Left cardiac atrium (tissue), 4 donors: ENCODE data around the gene ARHGEF1. TPM values are rescaled to one million over a fixed set of nuclear protein-coding genes. Genes with fewer than 3 reads are reported as not detected.
"Not testable (repeated sequence)": the region's sequence is repeated elsewhere in the genome, so short reads cannot be mapped to it uniquely, and the experiment has no call there.

ENCODE experiments used
- ATAC-seq, 2 donors: fragments of 200-7000 bp; cut with Tn5 transposase; one replicate each; pipeline ENCODE4 v1.9.1; 2020; ENCODE audit warnings: mild to moderate bottlenecking in 2 of 2, moderate library complexity in 2 of 2
- DNase-seq: peaks from one replicate; pipeline ENCODE4 v3.0.0-alpha.2; 2020
- intact Hi-C, 2 donors: fragments of 100-400 bp; cut with DNase I; formaldehyde crosslinking; loops; one replicate each; pipeline versions ENCODE4 v1.14.1 to v1.15.1; 2022 to 2023
- total RNA-seq, 2 donors: library from RNA; stranded (reverse); fragmentation: NEBNext Ultra II Directional; extraction: Animal tissue kit (Norgen Biotek cat#: 25700); gene quantifications; one replicate each; pipeline ENCODE4 v1.2.1, GENCODE V29; 2021
- donor health status: DM: no; HTN: yes; CAD: no.
- donor health status: DM: no; HTN: yes; CAD: no; lungs with severe emphysema.
- donor health status: DM: yes; HTN: yes; CAD: no.
- donor health status: Dilated cardiomyopathy.

The ARHGEF1 gene
- total RNA-seq, 2 donors from 2014 or later, result 47.0 to 59.1 TPM

DNA sequence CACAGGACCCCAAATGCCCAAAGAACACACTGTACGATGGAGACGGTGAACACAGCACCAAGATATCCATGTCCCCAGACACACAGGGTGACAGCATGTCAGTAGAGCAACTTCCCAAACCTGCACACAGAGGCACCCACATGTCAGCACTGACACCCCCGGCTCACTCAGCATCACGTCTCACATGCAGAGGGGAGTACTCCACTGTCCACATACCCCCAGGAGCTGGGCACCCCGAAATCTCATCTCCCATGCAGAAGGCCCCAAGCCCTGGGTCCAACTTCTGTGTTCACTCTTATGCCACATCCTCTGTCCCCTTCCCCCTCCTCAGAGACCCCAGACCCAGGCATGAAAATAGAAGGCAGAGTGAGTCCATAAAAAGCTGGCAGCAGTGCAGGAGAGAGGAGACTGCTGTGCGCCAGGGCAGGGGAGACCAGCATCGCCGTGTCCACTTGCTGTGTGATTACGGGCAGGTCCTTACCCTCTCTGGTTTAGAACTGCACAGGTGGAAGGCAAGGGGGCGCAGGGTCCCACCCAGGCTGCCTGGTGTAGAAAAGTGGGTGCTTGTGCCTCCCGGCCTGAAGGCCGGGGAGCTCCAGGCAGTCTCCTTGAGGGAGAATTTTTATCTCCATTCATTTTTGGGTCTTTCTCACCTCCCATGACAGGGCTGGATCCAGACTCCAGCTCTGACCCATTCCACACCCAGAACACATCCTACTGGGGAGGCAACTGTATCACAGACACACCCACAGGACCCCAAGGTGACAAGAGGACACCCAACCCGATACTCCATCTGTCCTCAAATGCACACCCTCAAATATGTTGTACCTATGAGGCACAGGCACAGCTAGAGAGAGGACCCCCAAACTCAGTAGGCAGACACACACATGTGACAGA is 28.3 kb downstream of the ARHGEF1 start:
- ATAC-seq (no peak), DNase-seq (no peak)
- intact Hi-C loops, result no loop called here

DNA sequence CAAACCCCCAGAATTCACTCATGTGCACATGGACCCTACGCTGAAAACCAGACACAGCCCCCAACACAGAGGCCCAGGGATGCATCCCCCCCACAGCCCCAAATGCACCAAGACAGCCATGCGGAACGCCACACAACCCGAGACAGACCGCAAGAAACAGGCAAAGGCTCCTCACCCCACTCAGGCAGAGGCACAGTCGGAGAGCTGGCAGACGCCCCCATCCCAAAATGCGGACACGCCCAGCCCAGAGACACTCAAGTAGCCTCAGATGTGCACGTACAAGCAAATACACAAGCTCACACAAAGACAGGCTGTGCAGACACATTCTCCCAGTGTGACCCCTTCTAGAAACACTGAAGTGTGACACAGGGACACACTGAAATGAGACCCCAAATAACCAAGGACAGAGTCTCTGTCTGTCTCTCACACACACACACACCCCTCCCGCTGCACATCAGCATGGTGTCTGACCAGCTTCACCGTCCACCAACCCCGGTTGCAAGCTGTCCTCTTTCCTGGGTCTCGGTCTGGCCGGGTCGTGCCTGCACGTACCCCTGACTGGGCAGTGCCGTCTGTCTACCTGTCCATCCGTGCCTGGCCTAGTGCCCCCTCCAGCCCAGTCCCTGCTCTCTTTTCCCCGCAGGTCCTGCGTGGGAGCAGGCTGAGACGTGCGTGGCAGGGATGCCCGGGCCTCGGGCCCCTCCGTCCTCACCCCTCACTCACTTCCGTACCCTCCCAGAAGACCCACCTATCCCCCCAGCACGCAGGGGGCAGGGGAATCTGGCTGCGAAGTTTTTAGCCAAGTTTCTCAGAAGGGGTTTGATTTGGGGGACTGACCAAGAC is 29.1 kb downstream of the ARHGEF1 start:
- no peak for ATAC-seq
- intact Hi-C loops, result no loop called here

DNA sequence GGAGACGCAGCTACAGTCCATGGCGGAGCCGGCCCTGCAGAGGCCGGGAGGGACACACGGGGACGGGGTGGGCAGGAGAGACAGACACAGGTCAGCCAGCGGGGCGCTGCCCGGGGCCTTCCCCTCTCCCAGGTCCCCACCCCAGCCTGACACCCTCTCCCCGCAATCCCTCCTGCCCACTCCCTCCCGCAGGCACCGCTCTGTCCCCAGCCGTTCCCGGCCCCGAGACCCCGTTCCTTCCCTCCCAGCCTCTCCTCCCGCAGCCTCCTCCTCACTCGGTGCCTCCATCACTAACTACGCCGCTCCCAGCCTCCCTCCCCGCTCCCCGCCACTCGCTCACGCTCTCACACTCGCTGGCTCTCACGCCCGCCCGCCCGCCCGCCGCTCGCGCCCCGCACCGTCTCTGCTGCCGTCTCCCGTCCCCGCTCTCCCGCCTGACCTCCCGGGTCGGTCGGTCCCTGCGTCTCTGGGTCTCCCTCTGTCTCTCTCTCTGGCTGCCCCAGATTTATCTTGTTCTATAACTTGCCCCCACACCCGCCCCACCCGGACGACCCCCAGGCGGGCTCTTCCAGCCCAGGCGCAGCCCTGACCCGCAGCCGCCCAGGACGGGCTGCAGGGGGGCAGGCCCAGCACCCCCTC is 30.0 kb downstream of the ARHGEF1 start:
- no peak for ATAC-seq
- intact Hi-C loops, result no loop called here

More for the DNA sequence above, 29.1 kb downstream of the ARHGEF1 start:
- no peak for DNase-seq

DNA sequence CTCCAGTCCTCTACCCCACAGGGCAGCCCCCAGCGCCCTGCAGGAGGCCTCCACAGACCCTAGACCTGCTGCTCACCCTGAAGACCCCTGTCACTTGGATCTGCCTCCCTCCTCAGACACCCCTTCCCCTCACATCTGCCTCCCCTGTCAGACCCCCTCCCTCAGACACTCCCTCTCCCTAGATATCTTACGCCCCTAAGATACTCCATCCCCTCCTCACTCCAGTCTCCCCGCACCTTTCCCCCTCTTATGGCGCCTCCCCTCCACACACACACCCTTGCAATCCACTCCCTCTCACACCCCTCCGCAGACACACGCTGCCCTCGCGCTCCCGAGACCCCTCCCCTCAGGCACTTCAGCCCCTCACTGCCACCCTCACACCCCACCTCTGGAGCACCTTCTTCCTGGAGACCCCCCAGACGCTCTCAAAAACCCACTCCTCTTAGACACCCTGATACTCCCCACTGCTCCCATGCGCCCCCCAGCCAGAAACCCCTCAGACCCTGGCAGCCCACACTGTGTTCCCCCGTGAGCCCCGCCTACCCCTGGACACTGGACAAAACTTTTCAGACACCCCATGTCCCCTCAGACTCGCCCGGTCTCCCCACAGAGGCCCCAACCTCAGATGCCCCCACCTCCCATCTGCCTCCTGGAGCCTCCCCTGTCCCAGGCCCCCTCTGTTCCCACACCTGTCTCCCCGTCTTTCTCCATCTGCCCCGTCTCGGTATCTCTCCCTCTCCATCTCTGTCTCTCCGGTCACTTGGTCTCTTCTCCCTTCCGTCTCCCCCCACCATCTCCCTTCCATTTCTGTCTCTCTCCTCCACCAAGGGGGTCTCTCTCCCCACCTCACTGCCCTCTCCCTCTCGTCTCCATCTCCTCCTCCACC is 30.8 kb downstream of the ARHGEF1 start:
- intact Hi-C loops, result no loop called here
- no peak for ATAC-seq
- no peak for DNase-seq

More for the DNA sequence above, 30.0 kb downstream of the ARHGEF1 start:
- no peak for DNase-seq

DNA sequence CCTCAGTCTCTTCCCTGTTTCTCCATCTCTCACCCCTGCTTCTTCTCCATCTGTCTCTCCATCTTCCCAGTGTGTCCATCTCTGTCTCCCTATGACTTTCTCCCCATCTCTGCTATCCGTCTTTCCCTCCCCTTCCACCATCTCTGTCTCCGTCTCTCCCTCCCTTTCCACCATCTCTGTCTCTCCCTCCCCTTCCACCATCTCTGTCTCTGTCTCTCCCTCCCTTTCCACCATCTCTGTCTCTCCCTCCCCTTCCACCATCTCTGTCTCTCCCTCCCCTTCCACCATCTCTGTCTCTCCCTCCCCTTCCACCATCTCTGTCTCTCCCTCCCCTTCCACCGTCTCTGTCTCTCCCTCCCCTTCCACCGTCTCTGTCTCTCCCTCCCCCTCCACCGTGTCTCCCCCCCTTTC is 31.4 kb downstream of the ARHGEF1 start:
- intact Hi-C loops, ATAC-seq, DNase-seq: not testable (repeated sequence)

DNA sequence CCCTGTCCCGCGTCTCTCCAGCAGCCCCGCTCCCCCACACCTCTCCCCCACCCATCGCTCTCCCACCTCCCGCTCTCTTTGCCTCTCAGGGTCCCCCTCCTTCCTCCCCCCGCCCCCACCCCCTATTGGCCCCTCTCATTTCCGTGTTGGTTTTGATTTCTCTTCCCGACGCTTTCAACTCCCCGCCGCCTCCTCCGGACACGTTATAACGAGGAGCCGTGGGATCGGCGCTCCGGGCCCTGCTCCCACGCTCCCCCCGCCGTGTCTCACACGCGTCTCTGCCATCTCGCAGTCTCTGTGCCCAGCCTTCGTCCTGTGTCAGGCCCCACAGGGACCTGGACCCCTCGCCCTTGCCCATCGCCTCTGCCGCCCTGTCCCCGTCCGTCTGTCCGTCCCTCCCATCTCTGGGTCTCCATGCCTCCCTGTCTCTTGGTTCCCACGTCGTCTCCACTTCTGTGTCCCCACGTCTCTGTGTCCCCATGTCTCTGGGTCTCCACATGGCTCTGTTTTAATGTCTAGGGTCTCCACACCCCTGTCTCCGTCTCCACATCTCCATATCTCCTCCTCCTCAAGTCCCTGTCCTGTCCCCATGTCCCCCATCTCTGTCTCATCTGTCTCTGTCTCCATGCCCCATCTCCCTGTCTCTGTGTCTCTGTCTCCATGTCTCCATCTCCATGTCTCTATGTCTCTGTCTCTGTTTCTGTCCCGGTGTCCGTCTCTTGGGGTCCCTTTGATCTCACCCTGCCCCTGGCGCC is 32.2 kb downstream of the ARHGEF1 start:
- no peak for ATAC-seq
- DNase-seq, result no peak
- intact Hi-C loops, result no loop called here

DNA sequence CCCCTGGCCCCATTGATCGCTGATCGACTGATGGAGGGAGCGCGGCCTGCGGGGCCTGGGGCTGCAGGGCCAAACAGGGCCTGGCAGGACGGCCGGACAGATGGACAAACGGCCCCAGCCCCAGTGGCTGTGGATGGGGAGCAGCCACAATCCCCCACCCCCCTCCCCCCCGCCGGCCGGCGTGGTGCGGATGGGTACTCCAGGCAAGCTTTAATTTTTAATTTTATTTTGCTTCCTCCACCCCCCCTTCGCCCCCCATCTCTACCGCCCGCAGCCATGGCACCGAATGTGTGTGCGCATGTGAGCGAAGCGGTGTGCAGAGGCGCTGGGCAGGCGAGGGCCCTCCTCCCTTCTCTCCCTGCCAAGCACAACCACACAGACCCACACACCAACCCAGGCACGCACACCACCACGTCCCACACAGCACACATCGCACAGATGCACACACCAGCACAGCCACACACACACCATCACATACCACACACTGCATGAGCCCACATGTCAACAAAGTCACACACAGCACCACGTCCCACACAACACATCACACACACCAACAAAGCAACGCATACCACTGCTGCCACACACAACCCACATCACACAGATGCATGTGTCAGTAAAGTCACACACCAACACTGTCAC is 32.9 kb downstream of the ARHGEF1 start:
- intact Hi-C loops, result no loop called here
- DNase-seq (no peak), ATAC-seq (no peak)

DNA sequence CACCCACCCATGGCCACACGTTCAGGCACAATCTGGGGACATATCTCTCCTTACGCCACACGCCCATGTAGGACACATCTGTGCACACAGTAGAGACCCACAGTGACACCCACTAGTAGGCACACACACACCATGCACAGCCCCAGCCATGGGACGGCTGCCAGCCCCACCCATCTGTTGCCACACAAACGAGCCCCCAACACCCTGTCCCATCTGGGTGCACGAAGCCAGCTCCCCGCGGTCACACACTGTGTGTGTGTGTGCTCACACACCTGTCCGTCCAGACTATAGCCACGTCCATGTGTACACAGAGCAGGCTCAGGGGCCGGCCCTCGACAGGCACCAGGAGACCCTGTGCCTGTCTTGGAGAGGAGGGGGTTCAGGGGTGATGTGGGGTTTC is 34.7 kb downstream of the ARHGEF1 start:
- intact Hi-C loops, result no loop called here
- DNase-seq, result no peak
- ATAC-seq, result no peak

DNA sequence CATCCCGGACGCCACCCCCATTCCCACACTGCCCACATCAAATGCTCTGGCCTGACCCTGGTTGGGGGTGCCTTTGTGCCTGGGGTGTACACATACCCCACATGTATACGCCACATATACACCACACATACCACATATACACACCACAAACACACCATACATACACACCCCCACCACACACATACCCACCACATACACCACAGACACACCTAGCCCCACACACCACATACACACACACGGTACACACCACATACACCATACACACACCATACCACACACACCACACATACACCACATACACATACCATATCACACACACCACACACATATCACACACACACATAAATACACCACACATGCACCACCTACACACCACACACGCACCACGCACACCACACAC is 35.1 kb downstream of the ARHGEF1 start:
- DNase-seq (no peak), ATAC-seq (no peak)
- intact Hi-C loops, result no loop called here

DNA sequence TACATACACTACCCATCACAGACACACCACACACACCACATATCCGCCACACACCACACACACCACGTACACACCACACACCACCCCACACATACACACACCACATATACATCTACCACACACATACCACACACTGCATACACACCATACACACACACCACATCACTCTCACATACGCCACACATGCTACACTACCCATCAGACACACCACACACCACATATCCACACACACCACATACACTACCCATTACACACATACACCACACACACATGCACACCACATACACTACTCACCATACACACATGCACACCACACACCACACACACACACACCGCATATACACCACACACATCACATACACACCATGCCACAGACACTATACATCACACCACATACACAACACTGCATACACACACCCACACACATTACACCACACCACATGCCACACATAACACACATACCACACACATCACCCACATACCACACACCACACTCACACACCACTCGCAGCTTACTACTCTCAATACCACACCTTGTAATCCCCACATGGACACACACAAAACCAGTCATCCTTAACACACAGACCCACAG is 35.8 kb downstream of the ARHGEF1 start:
- no peak for ATAC-seq
- intact Hi-C loops, result no loop called here
- DNase-seq, result no peak

DNA sequence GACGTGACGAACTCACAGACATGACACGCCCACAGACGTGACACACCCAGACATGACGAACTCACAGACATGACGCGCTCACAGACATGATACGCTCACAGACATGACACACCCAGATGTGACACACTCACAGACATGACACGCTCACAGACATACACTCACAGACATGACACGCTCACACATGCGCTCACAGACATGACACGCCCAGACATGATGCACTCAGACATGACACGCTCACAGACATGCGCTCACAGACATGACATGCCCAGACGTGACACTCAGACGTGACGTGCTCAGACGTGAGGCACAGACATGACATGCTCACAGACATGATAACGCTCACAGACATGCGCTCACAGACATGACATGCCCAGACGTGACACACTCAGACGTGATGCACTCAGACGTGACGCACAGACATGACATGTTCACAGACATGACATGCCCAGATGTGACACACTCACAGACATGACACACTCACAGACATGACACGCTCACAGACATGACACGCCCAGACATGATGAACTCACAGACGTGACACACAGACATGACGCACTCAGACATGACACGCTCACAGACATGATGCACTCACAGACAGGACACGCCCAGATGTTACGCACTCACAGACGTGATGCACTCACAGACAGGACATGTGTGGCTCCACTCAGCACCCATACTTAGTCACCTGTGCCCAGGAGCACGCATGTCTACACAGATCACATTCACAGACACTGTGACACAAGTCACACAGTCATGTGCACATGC is 37.1 kb downstream of the ARHGEF1 start:
- ATAC-seq (no peak), DNase-seq (no peak)
- intact Hi-C loops, result no loop called here

DNA sequence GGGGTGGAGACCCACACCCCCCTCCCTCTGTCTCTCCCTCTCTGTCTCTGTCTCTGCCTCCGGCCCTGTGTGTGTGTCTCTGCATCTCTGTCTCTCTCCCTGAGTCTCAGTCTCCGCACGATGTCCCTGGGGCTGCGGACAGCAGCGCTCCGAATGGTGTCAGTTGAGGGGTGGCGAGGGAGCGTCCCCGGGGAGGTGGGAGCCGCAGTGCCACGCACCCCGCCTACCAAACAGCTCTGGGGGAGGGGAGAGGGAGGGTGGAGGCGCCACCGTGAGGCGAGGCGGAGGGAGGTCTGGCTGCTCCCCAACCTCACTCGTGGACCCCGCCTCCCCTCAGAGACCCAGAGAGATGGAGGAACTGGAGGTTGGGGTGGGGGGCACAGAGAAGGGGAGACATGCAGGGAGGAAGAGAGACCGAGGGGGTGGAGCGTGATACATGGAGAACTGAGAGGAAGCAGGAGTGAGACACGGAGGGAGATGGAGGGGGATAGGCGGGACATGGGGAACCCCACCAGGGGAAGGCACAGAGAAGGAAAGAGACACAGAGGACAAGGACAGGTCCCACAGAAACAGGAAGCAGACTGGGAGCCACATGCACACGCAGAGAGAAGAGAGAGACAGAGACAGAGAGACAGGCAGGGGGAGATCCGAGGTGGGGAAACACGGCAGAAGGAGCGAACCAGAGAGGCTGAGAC is 38.0 kb downstream of the ARHGEF1 start:
- ATAC-seq, result no peak
- DNase-seq, result no peak
- intact Hi-C loops, result no loop called here

DNA sequence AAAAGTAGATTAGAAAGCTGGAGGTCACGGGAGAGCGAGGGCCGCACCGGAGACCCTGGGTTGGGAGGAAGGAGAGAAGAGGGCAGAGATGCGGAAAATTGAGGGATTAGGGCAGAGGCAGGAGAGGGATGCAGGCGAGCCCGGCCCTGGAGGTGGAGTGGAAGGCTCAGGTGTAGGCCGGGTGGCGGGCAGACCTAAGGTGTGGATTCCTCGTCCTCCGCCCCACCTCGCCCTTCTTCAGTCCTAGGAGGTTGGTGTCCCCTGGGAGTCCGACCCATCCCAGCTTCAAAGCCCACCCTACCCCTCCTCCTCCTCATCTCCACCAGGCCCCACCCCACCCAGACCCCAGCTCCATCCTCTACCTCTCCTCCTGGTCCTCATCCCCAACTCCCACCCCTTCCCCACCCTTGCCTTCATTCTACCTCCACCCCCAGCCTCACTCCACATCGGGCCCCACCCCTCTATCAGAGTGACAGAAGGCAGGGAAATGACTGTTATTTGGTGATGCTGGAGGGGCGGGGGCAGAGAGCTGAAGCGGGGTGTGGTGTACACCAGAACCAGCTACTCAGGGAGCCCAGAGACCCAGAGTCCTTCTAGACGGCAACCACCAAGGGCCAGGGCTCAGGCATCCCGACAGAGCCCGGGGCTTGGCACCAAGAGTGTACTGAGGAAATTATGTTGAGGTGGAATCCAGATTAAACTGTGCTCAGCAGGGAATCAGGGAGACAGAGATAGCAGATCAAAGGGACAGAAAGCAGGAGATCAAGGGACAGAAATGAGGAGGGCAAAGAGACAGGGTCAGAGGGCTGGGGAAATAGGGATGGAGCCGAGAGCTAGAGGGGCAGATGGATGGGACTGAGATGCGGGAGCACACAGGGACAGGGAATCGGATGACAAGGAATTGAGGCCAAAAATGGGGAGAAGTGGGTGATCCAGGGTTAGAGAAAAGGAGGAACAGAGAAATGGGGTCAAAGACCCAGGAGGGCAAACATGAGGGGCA is 38.9 kb downstream of the ARHGEF1 start:
- ATAC-seq (no peak), DNase-seq (no peak)
- intact Hi-C loops, result no loop called here

DNA sequence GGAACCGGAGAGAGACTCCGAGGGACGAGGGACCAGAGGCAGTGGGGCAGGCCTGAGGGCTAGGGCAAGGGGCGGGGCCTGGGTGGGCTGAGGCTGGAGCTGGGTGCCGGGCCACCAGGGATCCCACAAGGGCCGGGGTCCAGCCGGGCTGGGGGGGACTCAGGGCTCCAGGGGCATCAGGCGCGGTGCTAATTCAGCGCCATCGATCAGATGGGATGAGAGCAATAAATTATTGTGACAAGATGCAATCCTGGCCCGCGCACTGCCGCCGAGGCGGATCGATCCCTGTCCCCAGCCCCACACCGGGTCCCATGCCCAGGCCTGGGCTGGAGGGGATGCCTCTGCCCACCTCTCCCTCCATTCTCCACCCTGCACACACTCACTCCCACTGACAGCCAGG is 39.6 kb downstream of the ARHGEF1 start:
- DNase-seq (no peak), ATAC-seq (no peak)
- intact Hi-C loops, result no loop called here
